OCI-LY1 (cell line): ENCODE measurements around the gene USP47.

ENCODE experiments used
- H2AFZ ChIP-seq: fragments of 200-600 bp; sonication (generic), shearing (Covaris generic); 2 replicates; pipeline ENCODE4 v1.6.0; 2014; ENCODE audit warnings: antibody characterized with exemption, mild to moderate bottlenecking, low read length
- H3F3A ChIP-seq: fragments of 200-600 bp; sonication (generic), shearing (Covaris generic); 2 replicates; pipeline ENCODE4 v1.6.0; 2014; ENCODE audit warnings: mild to moderate bottlenecking, antibody characterized with exemption, low read length, moderate library complexity; ENCODE audit not compliant: insufficient read depth
- H3K27ac ChIP-seq: fragments of 200-600 bp; sonication (generic); 2 replicates; pipeline ENCODE4 v1.5.1; 2014; ENCODE audit warnings: low read length, mixed run types, mild to moderate bottlenecking, low read depth; ENCODE audit not compliant: poor library complexity, severe bottlenecking
- H3K27me3 ChIP-seq: fragments of 200-600 bp; sonication (generic); 2 replicates; pipeline ENCODE4 v1.6.0; 2014; ENCODE audit warnings: antibody characterized with exemption, mild to moderate bottlenecking, low read length, moderate library complexity; ENCODE audit not compliant: insufficient read depth
- H3K36me3 ChIP-seq: fragments of 200-600 bp; sonication (generic); 2 replicates; pipeline ENCODE4 v1.6.1; 2014; ENCODE audit warnings: mild to moderate bottlenecking, antibody characterized with exemption, low read length, moderate library complexity, mixed read lengths; ENCODE audit not compliant: insufficient read depth
- H3K4me1 ChIP-seq: fragments of 200-600 bp; sonication (generic); 2 replicates; pipeline ENCODE4 v1.5.1; 2014; ENCODE audit warnings: mild to moderate bottlenecking, low read length, moderate library complexity; ENCODE audit not compliant: insufficient read depth, severe bottlenecking
- H3K4me2 ChIP-seq: fragments of 200-600 bp; sonication (generic), shearing (Covaris generic); 2 replicates; pipeline ENCODE4 v1.6.1; 2014; ENCODE audit warnings: low read length
- H3K4me3 ChIP-seq: fragments of 200-600 bp; sonication (generic); 2 replicates; pipeline ENCODE4 v1.5.1; 2014; ENCODE audit warnings: low read length, low read depth, mild to moderate bottlenecking, mixed read lengths; ENCODE audit not compliant: poor library complexity, severe bottlenecking
- H3K79me2 ChIP-seq: fragments of 200-600 bp; shearing (Covaris generic); 2 replicates; pipeline ENCODE4 v1.6.1; 2016; ENCODE audit warnings: mixed run types, low read length, mixed read lengths; ENCODE audit not compliant: insufficient read depth
- H3K9ac ChIP-seq: fragments of 200-600 bp; sonication (generic), shearing (Covaris generic); 2 replicates; pipeline ENCODE4 v1.6.1; 2014; ENCODE audit warnings: mild to moderate bottlenecking, low read length, mixed read lengths
- H3K9me2 ChIP-seq: fragments of 200-600 bp; sonication (generic), shearing (Covaris generic); 2 replicates; pipeline ENCODE4 v1.6.1; 2014; ENCODE audit warnings: low read depth, mild to moderate bottlenecking, low read length, mixed read lengths
- H3K9me3 ChIP-seq: fragments of 200-600 bp; shearing (Covaris generic); 2 replicates; pipeline ENCODE4 v1.6.1; 2014; ENCODE audit warnings: low read length, mixed read lengths
- H4K20me1 ChIP-seq: fragments of 200-600 bp; sonication (generic), shearing (Covaris generic); 2 replicates; pipeline ENCODE4 v1.6.0; 2016; ENCODE audit warnings: mild to moderate bottlenecking, low read length; ENCODE audit not compliant: insufficient read depth
- CTCF ChIP-seq: fragments of 200-600 bp; sonication (generic), shearing (Covaris generic); IDR thresholded peaks from 2 replicates; pipeline ENCODE4 v1.5.1; 2017; ENCODE audit warnings: mild to moderate bottlenecking, antibody characterized with exemption, low read length, moderate library complexity, mixed read lengths
- EZH2 ChIP-seq: fragments of 200-600 bp; sonication (generic), shearing (Covaris generic); IDR thresholded peaks from 2 replicates; pipeline ENCODE4 v1.8.0; 2017; ENCODE audit warnings: borderline replicate concordance, mixed run types, mild to moderate bottlenecking, antibody characterized with exemption, low read length, moderate library complexity, mixed read lengths

The USP47 gene

GRCh38 chr11:11981840-11982239 lies 140.1 kb downstream of the USP47 start:
- Histone ChIP-seq H3F3A (no peaks in the 10 kb centered on the region), H3K9me2 (no peaks in the 10 kb centered on the region), H3K9me3 (no peaks in the 10 kb centered on the region), H3K36me3 (no peaks in the 10 kb centered on the region), H4K20me1 (no peaks in the 10 kb centered on the region), H3K79me2 (no peaks in the 10 kb centered on the region), H3K4me3 (no peak overlapping the region), H2AFZ (no peak overlapping the region), H3K4me2 (no peak overlapping the region), H3K9ac (no peak overlapping the region), H3K27ac (no peak overlapping the region), H3K27me3 (no peaks in the 10 kb centered on the region), H3K4me1 (no peaks in the 10 kb centered on the region)
- TF ChIP-seq EZH2: no peak
- no peak for TF ChIP-seq CTCF

DNA sequence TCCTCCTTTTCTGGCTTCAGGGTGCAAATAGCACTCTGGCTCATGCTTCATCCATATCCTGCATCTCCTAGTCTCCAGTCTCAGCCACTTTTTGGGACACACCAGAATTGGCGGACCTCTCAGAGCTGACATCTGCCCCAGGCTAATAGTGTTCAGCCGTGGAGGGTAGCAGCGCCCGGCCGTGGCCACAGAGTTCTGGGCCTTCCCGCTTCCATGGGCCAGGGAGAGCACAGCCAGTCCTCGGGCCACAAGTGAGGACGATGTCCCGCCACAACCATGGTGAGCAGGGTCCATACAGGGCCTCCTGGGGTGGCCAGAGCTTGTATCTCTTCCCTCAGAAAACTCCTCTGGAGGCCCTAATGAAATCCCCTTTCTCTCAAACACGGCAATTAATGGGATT lies 140.7 kb downstream of the USP47 start:
- no peak overlapping the region for H3K4me3 ChIP-seq
- H3F3A ChIP-seq: no peaks in the 10 kb centered on the region
- H3K79me2 ChIP-seq: no peaks in the 10 kb centered on the region
- H4K20me1 ChIP-seq: no peaks in the 10 kb centered on the region
- H3K4me1 ChIP-seq: no peaks in the 10 kb centered on the region
- no peaks in the 10 kb centered on the region for H3K9me3 ChIP-seq
- no peak overlapping the region for H2AFZ ChIP-seq
- no peaks in the 10 kb centered on the region for H3K36me3 ChIP-seq
- H3K9ac ChIP-seq: no peak overlapping the region
- TF ChIP-seq EZH2 (no peak), CTCF (no peak)
- no peak overlapping the region for H3K4me2 ChIP-seq
- H3K9me2 ChIP-seq: no peaks in the 10 kb centered on the region
- H3K27ac ChIP-seq: no peak overlapping the region
- H3K27me3 ChIP-seq: no peaks in the 10 kb centered on the region

GRCh38 chr11:11982975-11983374 lies 141.2 kb downstream of the USP47 start:
- no peaks in the 10 kb centered on the region for H3K9me2 ChIP-seq

More at GRCh38 chr11:11982975-11983374, 141.2 kb downstream of the USP47 start:
- no peaks in the 10 kb centered on the region for H3K79me2 ChIP-seq
- H3K4me2 ChIP-seq: no peak overlapping the region
- no peaks in the 10 kb centered on the region for H4K20me1 ChIP-seq
- TF ChIP-seq EZH2: no peak
- TF ChIP-seq CTCF: no peak
- no peak overlapping the region for H3K9ac ChIP-seq
- no peak overlapping the region for H3K4me3 ChIP-seq
- no peak overlapping the region for H3K27ac ChIP-seq
- H3K36me3 ChIP-seq: no peaks in the 10 kb centered on the region
- no peak overlapping the region for H2AFZ ChIP-seq
- no peaks in the 10 kb centered on the region for H3K9me3 ChIP-seq
- no peaks in the 10 kb centered on the region for H3K27me3 ChIP-seq
- no peaks in the 10 kb centered on the region for H3K4me1 ChIP-seq
- H3F3A ChIP-seq: no peaks in the 10 kb centered on the region
